Activated naive CD8-positive, alpha-beta T cell treated with anti-CD3 and anti-CD28 coated beads for 36 hours (primary cell): Measurements from ENCODE around the gene RBM23. TPM values are rescaled to one million over a fixed set of nuclear protein-coding genes. Genes with fewer than 3 reads are reported as not detected.
"Not testable (repeated sequence)": the region's sequence is repeated elsewhere in the genome, so short reads cannot be mapped to it uniquely, and the experiment has no call there.

Experiments used
- DNase-seq: peaks from one replicate; pipeline ENCODE4 v3.0.0; 2021
- H3K27ac Mint-ChIP-seq: one replicate; pipeline ENCODE4 v1.8.0; 2022; ENCODE audit warnings: mild to moderate bottlenecking, moderate library complexity, mixed read lengths
- H3K27me3 Mint-ChIP-seq: one replicate; pipeline ENCODE4 v1.8.0; 2022; ENCODE audit warnings: mild to moderate bottlenecking, mixed read lengths
- H3K36me3 Mint-ChIP-seq: one replicate; pipeline ENCODE4 v1.8.0; 2021; ENCODE audit warnings: mild to moderate bottlenecking, mixed read lengths
- H3K4me1 Mint-ChIP-seq: one replicate; pipeline ENCODE4 v1.8.0; 2021; ENCODE audit warnings: mixed read lengths
- H3K4me3 Mint-ChIP-seq: one replicate; pipeline ENCODE4 v1.8.0; 2022; ENCODE audit warnings: mild to moderate bottlenecking, moderate library complexity, mixed read lengths
- H3K9me3 Mint-ChIP-seq: one replicate; pipeline ENCODE4 v1.8.0; 2022; ENCODE audit warnings: mixed read lengths
- total RNA-seq, 2 experiments: library from RNA; stranded (reverse); gene quantifications; one replicate each; pipeline ENCODE4 v1.2.3, GENCODE V29; 2021

RBM23 gene
- total RNA-seq, 2 experiments from 2014 or later, result 66.2 to 67.2 TPM

GRCh38 chr14:22871224-22872032 is 47.5 kb downstream of the RBM23 start, which contains the start of gene LRP10:
Gene LRP10, plus strand, starts transcription at chr14:22871740. Its CDS starts 564 bp downstream, at chr14:22872304.
- no peaks in the 10 kb centered on the region for H3K9me3 Mint-ChIP-seq
- no peaks in the 10 kb centered on the region for H3K27me3 Mint-ChIP-seq
- peak; percentile 84 for DNase-seq
- H3K36me3 Mint-ChIP-seq, result peaks cover 6% of the 10 kb centered on the region
- peak within 1 kb of the TSS; percentile 89 for H3K4me3 Mint-ChIP-seq
- peaks cover 33% of the 10 kb centered on the region for H3K4me1 Mint-ChIP-seq
- H3K27ac Mint-ChIP-seq, result peak within 1 kb of the TSS; percentile 99

GRCh38 chr14:22870811-22871223 is 48.1 kb downstream of the RBM23 start:
- Mint-ChIP-seq H3K27ac (peak overlapping the region; percentile 99), H3K36me3 (peaks cover 1% of the 10 kb centered on the region), H3K9me3 (no peaks in the 10 kb centered on the region), H3K4me1 (peaks cover 29% of the 10 kb centered on the region), H3K27me3 (no peaks in the 10 kb centered on the region), H3K4me3 (peak overlapping the region; percentile 89)
- DNase-seq, result no peak

- Mint-ChIP-seq H3K4me3 (no peak overlapping the region), H3K27me3 (peaks cover 2% of the 10 kb centered on the region), H3K36me3 (no peaks in the 10 kb centered on the region), H3K27ac (no peak overlapping the region), H3K9me3 (no peaks in the 10 kb centered on the region), H3K4me1 (peaks cover 17% of the 10 kb centered on the region)
- no peak for DNase-seq
Observed at GRCh38 chr14:22866874-22867273, 52.1 kb downstream of the RBM23 start.

GRCh38 chr14:22865424-22866405 is 53.2 kb downstream of the RBM23 start:
- H3K27ac Mint-ChIP-seq, result no peak overlapping the region
- no peak for DNase-seq
- H3K36me3 Mint-ChIP-seq, result no peaks in the 10 kb centered on the region

GRCh38 chr14:22864979-22865378 is 54.0 kb downstream of the RBM23 start:
- Mint-ChIP-seq H3K36me3 (peaks cover under 1% of the 10 kb centered on the region), H3K27ac (no peak overlapping the region), H3K4me3 (no peak overlapping the region), H3K27me3 (peaks cover 15% of the 10 kb centered on the region), H3K9me3 (no peaks in the 10 kb centered on the region), H3K4me1 (peaks cover 4% of the 10 kb centered on the region)
- DNase-seq, result no peak

More at GRCh38 chr14:22865424-22866405, 53.2 kb downstream of the RBM23 start:
- H3K4me1 Mint-ChIP-seq, result peaks cover 11% of the 10 kb centered on the region
- no peaks in the 10 kb centered on the region for H3K9me3 Mint-ChIP-seq
- no peak overlapping the region for H3K4me3 Mint-ChIP-seq
- H3K27me3 Mint-ChIP-seq, result peaks cover 14% of the 10 kb centered on the region

GRCh38 chr14:22861651-22862050 is 57.3 kb downstream of the RBM23 start:
- no peak overlapping the region for H3K27ac Mint-ChIP-seq
- peaks cover 4% of the 10 kb centered on the region for H3K36me3 Mint-ChIP-seq
- H3K4me1 Mint-ChIP-seq, result peaks cover 13% of the 10 kb centered on the region
- H3K4me3 Mint-ChIP-seq, result no peak overlapping the region
- H3K27me3 Mint-ChIP-seq, result peaks cover 34% of the 10 kb centered on the region
- H3K9me3 Mint-ChIP-seq, result peaks cover 1% of the 10 kb centered on the region
- DNase-seq, result no peak

- not testable (repeated sequence) for H3K27ac Mint-ChIP-seq, H3K4me3 Mint-ChIP-seq, DNase-seq, H3K36me3 Mint-ChIP-seq, H3K9me3 Mint-ChIP-seq
- Mint-ChIP-seq H3K27me3 (peaks cover 43% of the 10 kb centered on the region), H3K4me1 (peaks cover 13% of the 10 kb centered on the region)
Observed at GRCh38 chr14:22860377-22860776, 58.6 kb downstream of the RBM23 start.

GRCh38 chr14:22856428-22856827 is 62.5 kb downstream of the RBM23 start:
- Mint-ChIP-seq H3K4me1 (peaks cover 29% of the 10 kb centered on the region), H3K27me3 (peaks cover 40% of the 10 kb centered on the region), H3K36me3 (peaks cover 4% of the 10 kb centered on the region), H3K27ac (no peak overlapping the region), H3K4me3 (no peak overlapping the region), H3K9me3 (peaks cover 1% of the 10 kb centered on the region)
- DNase-seq, result no peak

- Mint-ChIP-seq H3K9me3 (peaks cover 1% of the 10 kb centered on the region), H3K27me3 (peaks cover 33% of the 10 kb centered on the region), H3K4me3 (no peak overlapping the region), H3K4me1 (peaks cover 29% of the 10 kb centered on the region), H3K27ac (no peak overlapping the region), H3K36me3 (peaks cover 4% of the 10 kb centered on the region)
- DNase-seq, result peak; percentile 24
Observed at GRCh38 chr14:22854963-22855724, 63.8 kb downstream of the RBM23 start.

- not testable (repeated sequence) for DNase-seq, H3K9me3 Mint-ChIP-seq, H3K36me3 Mint-ChIP-seq, H3K27ac Mint-ChIP-seq, H3K4me3 Mint-ChIP-seq
- H3K27me3 Mint-ChIP-seq, result peaks cover 26% of the 10 kb centered on the region
- H3K4me1 Mint-ChIP-seq, result peaks cover 29% of the 10 kb centered on the region
Observed at GRCh38 chr14:22854296-22854695, 64.7 kb downstream of the RBM23 start.

- peak; percentile 88 for DNase-seq
- Mint-ChIP-seq H3K4me1 (peaks cover 21% of the 10 kb centered on the region), H3K4me3 (peak overlapping the region; percentile 77), H3K27me3 (peaks cover 28% of the 10 kb centered on the region), H3K36me3 (no peaks in the 10 kb centered on the region), H3K27ac (peak overlapping the region; percentile 60), H3K9me3 (peaks cover 1% of the 10 kb centered on the region)
Observed at GRCh38 chr14:22852940-22853767, 65.8 kb downstream of the RBM23 start.

GRCh38 chr14:22852599-22852939 is 66.4 kb downstream of the RBM23 start:
- H3K27ac Mint-ChIP-seq, result no peak overlapping the region
- H3K9me3 Mint-ChIP-seq, result peaks cover 1% of the 10 kb centered on the region
- no peak for DNase-seq
- H3K4me1 Mint-ChIP-seq, result peaks cover 18% of the 10 kb centered on the region
- H3K4me3 Mint-ChIP-seq, result no peak overlapping the region
- H3K27me3 Mint-ChIP-seq, result peaks cover 28% of the 10 kb centered on the region
- no peaks in the 10 kb centered on the region for H3K36me3 Mint-ChIP-seq

GRCh38 chr14:22852178-22852577 is 66.8 kb downstream of the RBM23 start:
- H3K27ac Mint-ChIP-seq, H3K36me3 Mint-ChIP-seq, H3K4me3 Mint-ChIP-seq, DNase-seq, H3K9me3 Mint-ChIP-seq: not testable (repeated sequence)
- Mint-ChIP-seq H3K4me1 (peaks cover 18% of the 10 kb centered on the region), H3K27me3 (peaks cover 25% of the 10 kb centered on the region)
